ENCODE results near the gene LCN9.

The LCN9 gene

GRCh38 chr9:135673941-135674340 lies 10.8 kb downstream of the LCN9 start:
- no peak for DNase-seq

GRCh38 chr9:135674977-135675376 lies 11.9 kb downstream of the LCN9 start:
- no peak for DNase-seq

GRCh38 chr9:135676891-135677290 lies 13.8 kb downstream of the LCN9 start:
- no peak for DNase-seq

- no peak for DNase-seq
Observed at GRCh38 chr9:135677641-135678168, 14.6 kb downstream of the LCN9 start.

GRCh38 chr9:135678236-135679017 lies 15.3 kb downstream of the LCN9 start:
- no peak for DNase-seq

- no peak for DNase-seq
Observed at GRCh38 chr9:135680056-135680455, 16.9 kb downstream of the LCN9 start.

GRCh38 chr9:135681161-135681560 lies 18.1 kb downstream of the LCN9 start:
- no peak for DNase-seq

- DNase-seq: no peak
Observed at GRCh38 chr9:135683401-135684034, 20.4 kb downstream of the LCN9 start.

GRCh38 chr9:135684691-135685090 lies 21.6 kb downstream of the LCN9 start:
- DNase-seq: no peak

- DNase-seq: no peak
Observed at GRCh38 chr9:135687216-135687615, 24.1 kb downstream of the LCN9 start.

- DNase-seq: no peak
Observed at GRCh38 chr9:135689011-135689410, 25.9 kb downstream of the LCN9 start.

GRCh38 chr9:135690836-135691570 lies 27.9 kb downstream of the LCN9 start:
- no peak for DNase-seq

GRCh38 chr9:135692410-135692809 lies 29.3 kb downstream of the LCN9 start:
- no peak for DNase-seq

GRCh38 chr9:135693265-135693664 lies 30.2 kb downstream of the LCN9 start:
- no peak for DNase-seq

GRCh38 chr9:135693771-135694170 lies 30.7 kb downstream of the LCN9 start:
- no peak for DNase-seq

- no peak for DNase-seq
Observed at GRCh38 chr9:135694414-135694813, 31.3 kb downstream of the LCN9 start.

- no peak for DNase-seq
Observed at GRCh38 chr9:135695036-135695435, 31.9 kb downstream of the LCN9 start.

- no peak for DNase-seq
Observed at GRCh38 chr9:135695642-135696041, 32.5 kb downstream of the LCN9 start.

- no peak for DNase-seq
Observed at GRCh38 chr9:135696446-135696845, 33.3 kb downstream of the LCN9 start.

- DNase-seq: no peak
Observed at GRCh38 chr9:135697226-135697625, 34.1 kb downstream of the LCN9 start.

- no peak for DNase-seq
Observed at GRCh38 chr9:135698236-135698635, 35.1 kb downstream of the LCN9 start.

GRCh38 chr9:135698767-135699166 lies 35.7 kb downstream of the LCN9 start:
- no peak for DNase-seq

- DNase-seq: no peak
Observed at GRCh38 chr9:135699440-135699839, 36.3 kb downstream of the LCN9 start, which contains the start of gene SOHLH1. TSS of gene SOHLH1 (minus strand) at chr9:135699481. CDS start at chr9:135699467, 14 bp downstream.

GRCh38 chr9:135700525-135700924 lies 37.4 kb downstream of the LCN9 start:
- no peak for DNase-seq

Data from activated T-cell treated with anti-CD3 and anti-CD28 coated beads, Interleukin-2, amount 50 U/mL, for 48 hours (primary cell).